ENCODE measurements around the gene RDM1.

DNA sequence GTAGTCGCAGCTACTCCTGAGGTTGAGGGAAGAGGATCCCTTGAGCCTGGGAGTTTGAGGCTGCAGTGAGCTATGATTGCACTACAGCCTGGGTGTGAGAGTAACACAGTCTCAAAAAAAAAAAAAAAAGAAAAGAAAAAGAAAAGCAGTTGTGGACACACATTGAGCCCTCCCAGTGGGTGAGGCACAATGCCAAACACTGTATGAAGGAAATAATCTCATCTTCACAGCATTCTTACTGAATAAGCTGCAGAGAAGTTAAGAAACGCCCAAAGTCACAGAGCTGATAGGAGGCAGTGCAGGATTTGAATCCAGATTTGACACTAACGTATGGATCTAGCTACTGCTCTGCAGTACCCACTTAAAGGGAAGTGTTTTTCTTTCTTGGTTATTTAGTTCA lies 18.8 kb upstream of the RDM1 start:
- no peak for TF ChIP-seq POLR2A (IDR thresholded peaks at IDR 0.05)
- TF ChIP-seq, protein P1, sequence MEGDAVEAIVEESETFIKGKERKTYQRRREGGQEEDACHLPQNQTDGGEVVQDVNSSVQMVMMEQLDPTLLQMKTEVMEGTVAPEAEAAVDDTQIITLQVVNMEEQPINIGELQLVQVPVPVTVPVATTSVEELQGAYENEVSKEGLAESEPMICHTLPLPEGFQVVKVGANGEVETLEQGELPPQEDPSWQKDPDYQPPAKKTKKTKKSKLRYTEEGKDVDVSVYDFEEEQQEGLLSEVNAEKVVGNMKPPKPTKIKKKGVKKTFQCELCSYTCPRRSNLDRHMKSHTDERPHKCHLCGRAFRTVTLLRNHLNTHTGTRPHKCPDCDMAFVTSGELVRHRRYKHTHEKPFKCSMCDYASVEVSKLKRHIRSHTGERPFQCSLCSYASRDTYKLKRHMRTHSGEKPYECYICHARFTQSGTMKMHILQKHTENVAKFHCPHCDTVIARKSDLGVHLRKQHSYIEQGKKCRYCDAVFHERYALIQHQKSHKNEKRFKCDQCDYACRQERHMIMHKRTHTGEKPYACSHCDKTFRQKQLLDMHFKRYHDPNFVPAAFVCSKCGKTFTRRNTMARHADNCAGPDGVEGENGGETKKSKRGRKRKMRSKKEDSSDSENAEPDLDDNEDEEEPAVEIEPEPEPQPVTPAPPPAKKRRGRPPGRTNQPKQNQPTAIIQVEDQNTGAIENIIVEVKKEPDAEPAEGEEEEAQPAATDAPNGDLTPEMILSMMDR (IDR thresholded peaks at IDR 0.05), result no peak
